NK-92 (cell line): Measurements from ENCODE around the gene C5orf63.
"Not testable (repeated sequence)": the region's sequence is repeated elsewhere in the genome, so short reads cannot be mapped to it uniquely, and the experiment has no call there.

Experiments
- DNase-seq: peaks from one replicate; lab custom pipeline; 2025; ENCODE audit not compliant: unreplicated experiment; lab: John Stamatoyannopoulos, UW

C5orf63 gene

GRCh38 chr5:127076315-127077129 lies 3.2 kb upstream of the C5orf63 start:
- DNase-seq, result no peak

GRCh38 chr5:127074466-127074865 lies 1.2 kb upstream of the C5orf63 start:
- DNase-seq, result no peak

GRCh38 chr5:127070243-127070642 lies 3.1 kb downstream of the C5orf63 start:
- no peak for DNase-seq

- DNase-seq, result no peak
Measured at GRCh38 chr5:127068493-127069214, 4.6 kb downstream of the C5orf63 start.

GRCh38 chr5:127066721-127067120 lies 6.6 kb downstream of the C5orf63 start:
- no peak for DNase-seq

GRCh38 chr5:127064253-127064840 lies 9.0 kb downstream of the C5orf63 start:
- no peak for DNase-seq

GRCh38 chr5:127063257-127063913 lies 9.9 kb downstream of the C5orf63 start:
- DNase-seq, result no peak

GRCh38 chr5:127061956-127062355 lies 11.3 kb downstream of the C5orf63 start:
- DNase-seq, result no peak

GRCh38 chr5:127061537-127061936 lies 11.8 kb downstream of the C5orf63 start:
- no peak for DNase-seq

GRCh38 chr5:127060470-127060985 lies 12.8 kb downstream of the C5orf63 start:
- DNase-seq, result no peak

GRCh38 chr5:127056896-127057295 lies 16.4 kb downstream of the C5orf63 start:
- no peak for DNase-seq

- DNase-seq, result no peak
Measured at GRCh38 chr5:127055880-127056653, 17.2 kb downstream of the C5orf63 start.

GRCh38 chr5:127053551-127053950 lies 19.8 kb downstream of the C5orf63 start:
- DNase-seq, result not testable (repeated sequence)

- DNase-seq, result no peak
Measured at GRCh38 chr5:127053049-127053448, 20.3 kb downstream of the C5orf63 start.

- no peak for DNase-seq
Measured at GRCh38 chr5:127051591-127051990, 21.7 kb downstream of the C5orf63 start.

GRCh38 chr5:127046343-127047072 lies 26.8 kb downstream of the C5orf63 start:
- no peak for DNase-seq

GRCh38 chr5:127042593-127042992 lies 30.7 kb downstream of the C5orf63 start:
- no peak for DNase-seq

GRCh38 chr5:127041571-127041970 lies 31.7 kb downstream of the C5orf63 start:
- DNase-seq, result no peak

- DNase-seq, result no peak
Measured at GRCh38 chr5:127040796-127041520, 32.3 kb downstream of the C5orf63 start.
